Endothelial cell of umbilical vein (primary cell): ENCODE measurements around the gene ANO6. TPM values are rescaled to one million over a fixed set of nuclear protein-coding genes. Genes with fewer than 3 reads are reported as not detected.

ENCODE experiments used
- BruUV-seq: library from RNA; stranded (reverse); fragments of 400-500 nt; replicated peaks from 2 replicates; lab custom pipeline; 2021; lab: Mats Ljungman, UMichigan
- CTCF ChIA-PET: fragments of 300-600, 350-600 bp; sonication (Branson Sonifier 250); formaldehyde crosslinking; loops from one replicate; lab custom pipeline; 2021; ENCODE audit warnings: antibody characterized with exemption, inconsistent platforms; lab: Charles Lee
- POLR2A ChIA-PET: fragments of 300-600, 350-600 bp; sonication (Branson Sonifier 250); formaldehyde crosslinking; loops from one replicate; lab custom pipeline; 2021; ENCODE audit warnings: antibody characterized with exemption, inconsistent platforms; lab: Charles Lee
- DNase-seq: peaks from one replicate; pipeline ENCODE4 v3.0.0-alpha.2; 2011; ENCODE audit warnings: low read depth, low spot score
- FAIRE-seq: peaks from 2 replicates; lab custom pipeline; 2011; peaks lifted over from hg19 to GRCh38; lab: Jason Lieb, UNC
- H2AFZ ChIP-seq: 2 replicates; pipeline ENCODE4 v1.6.0; 2012; ENCODE audit warnings: low read depth, low read length, control low read depth, inconsistent platforms
- H3K27ac ChIP-seq: 2 replicates; pipeline ENCODE4 v1.5.1; 2011; ENCODE audit warnings: low read depth, mild to moderate bottlenecking, control low read depth, low read length, moderate library complexity; ENCODE audit not compliant: insufficient read depth
- H3K27me3 ChIP-seq, 2 experiments: 2 replicates each; pipeline versions ENCODE4 v1.6.0 to v1.6.1; 2011; ENCODE audit warnings: low read length in 2 of 2, mixed read lengths in 1 of 2; ENCODE audit not compliant: control insufficient read depth in 2 of 2, insufficient read depth in 2 of 2
- H3K36me3 ChIP-seq, 2 experiments: 2 replicates in 1 of 2; 3 replicates in 1 of 2; pipeline ENCODE4 v1.5.1; 2011; ENCODE audit warnings: low read length in 2 of 2, mild to moderate bottlenecking in 1 of 2, moderate library complexity in 1 of 2; ENCODE audit not compliant: control insufficient read depth in 2 of 2, insufficient read depth in 2 of 2; ENCODE audit errors: extremely low read depth in 1 of 2
- H3K4me1 ChIP-seq: 3 replicates; pipeline ENCODE4 v1.5.1; 2011; ENCODE audit warnings: mild to moderate bottlenecking, low read length; ENCODE audit not compliant: control insufficient read depth, insufficient read depth; ENCODE audit errors: extremely low read depth
- H3K4me2 ChIP-seq: 2 replicates; pipeline ENCODE4 v1.6.1; 2011; ENCODE audit warnings: low read length, control low read depth, mixed read lengths; ENCODE audit not compliant: insufficient read depth
- H3K4me3 ChIP-seq, 3 experiments: fragments of 200-600 bp in 1 of 3; sonication (generic), shearing (Covaris generic) in 1 of 3; replicated peaks in 1 of 3; 2 replicates each; pipeline ENCODE4 v1.5.1; 2011 to 2016; ENCODE audit warnings: control low read depth in 3 of 3, low read length in 3 of 3, mild to moderate bottlenecking in 2 of 3, inconsistent platforms in 1 of 3, low read depth in 1 of 3, moderate library complexity in 1 of 3; ENCODE audit not compliant: insufficient read depth in 1 of 3
- H3K79me2 ChIP-seq: 2 replicates; pipeline ENCODE4 v1.6.0; 2012; ENCODE audit warnings: low read length, inconsistent platforms; ENCODE audit not compliant: control insufficient read depth, insufficient read depth
- H3K9ac ChIP-seq: replicated peaks from 2 replicates; pipeline ENCODE3; 2011; ENCODE audit warnings: low read length, control low read depth; ENCODE audit not compliant: insufficient read depth; ENCODE audit errors: extremely low read depth
- H3K9me1 ChIP-seq: replicated peaks from 3 replicates; pipeline ENCODE4 v1.6.0; 2011; ENCODE audit warnings: mild to moderate bottlenecking, low read length; ENCODE audit not compliant: control insufficient read depth, insufficient read depth; ENCODE audit errors: extremely low read depth
- H3K9me3 ChIP-seq: replicated peaks from 2 replicates; pipeline ENCODE4 v1.5.1; 2012; ENCODE audit warnings: low read length, inconsistent platforms; ENCODE audit not compliant: control insufficient read depth, insufficient read depth
- H4K20me1 ChIP-seq: replicated peaks from 2 replicates; pipeline ENCODE3; 2011; ENCODE audit warnings: mild to moderate bottlenecking, low read length; ENCODE audit not compliant: control insufficient read depth, insufficient read depth; ENCODE audit errors: extremely low read depth
- FOS ChIP-seq: IDR thresholded peaks from 2 replicates; pipeline ENCODE4 v1.6.1; 2011; ENCODE audit warnings: mild to moderate bottlenecking, low read length, moderate library complexity, borderline replicate concordance; ENCODE audit not compliant: insufficient read depth
- GATA2 ChIP-seq: IDR thresholded peaks from 2 replicates; pipeline ENCODE4 v1.7.0; 2011; ENCODE audit warnings: low read depth, mild to moderate bottlenecking, moderate library complexity, mixed read lengths, low read length; ENCODE audit not compliant: insufficient read length, insufficient read depth
- JUN ChIP-seq: IDR thresholded peaks from 2 replicates; pipeline ENCODE4 v1.6.1; 2011; ENCODE audit warnings: borderline replicate concordance, low read depth; ENCODE audit not compliant: insufficient read length, insufficient read depth
- MYC ChIP-seq: IDR thresholded peaks from one replicate; pipeline ENCODE4 v1.6.1; 2011; ENCODE audit warnings: mild to moderate bottlenecking, low read depth, low read length
- dilution Hi-C: fragments of 300-500 bp; cut with MboI; formaldehyde crosslinking; loops from one replicate; pipeline ENCODE4 v1.15.0; 2019; ENCODE audit warnings: low sequenced_read_pairs; ENCODE audit not compliant: extremely low pct_ligation_motif_present
- intact Hi-C: fragments of 100-400 bp; cut with micrococcal nuclease; formaldehyde crosslinking; loops from one replicate; pipeline ENCODE4 v1.10.0; 2022
- polyA plus RNA-seq, 4 experiments: library from polyadenylated mRNA; depleted of rRNA in 3 of 4; stranded (reverse) in 3 of 4; unstranded in 1 of 4; fragments of >200 nt; gene quantifications; 2 replicates each; pipeline versions ENCODE4 v1.2.1 to v1.2.3, GENCODE V29; 2011 to 2012; ENCODE audit warnings: missing spikeins in 1 of 4
- total RNA-seq: library from RNA; stranded (reverse); gene quantifications from 2 replicates; pipeline ENCODE4 v1.2.3, GENCODE V29; 2021

Gene ANO6
- total and polyA plus RNA-seq, 2 donors (not counting 3 experiments of a cell fraction or from before 2014, with no cell fraction given): 21.3 to 67.6 TPM

DNA sequence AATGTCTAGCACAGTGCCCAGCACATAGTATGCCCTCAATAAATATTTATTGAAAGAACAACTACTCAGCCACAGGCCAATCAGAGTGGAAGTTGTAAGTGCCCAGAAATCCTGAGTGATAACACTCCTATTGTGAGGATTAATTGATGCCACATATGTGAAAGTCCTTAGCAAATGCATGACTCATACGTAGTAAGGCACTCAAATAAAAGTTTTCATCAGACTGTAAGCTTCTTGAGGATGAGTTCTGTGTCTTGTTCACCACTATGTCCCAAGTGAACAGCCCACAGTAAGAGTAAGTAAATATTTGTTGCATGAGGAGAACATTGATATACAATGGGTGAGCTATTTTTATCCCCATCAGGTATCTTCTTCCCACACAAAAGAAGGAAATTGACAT lies 24.7 kb upstream of the ANO6 start:
- TF ChIP-seq FOS (peak; percentile 60), GATA2 (no peak), JUN (peak; percentile 76)
- POLR2A ChIA-PET: no interaction called here

DNA sequence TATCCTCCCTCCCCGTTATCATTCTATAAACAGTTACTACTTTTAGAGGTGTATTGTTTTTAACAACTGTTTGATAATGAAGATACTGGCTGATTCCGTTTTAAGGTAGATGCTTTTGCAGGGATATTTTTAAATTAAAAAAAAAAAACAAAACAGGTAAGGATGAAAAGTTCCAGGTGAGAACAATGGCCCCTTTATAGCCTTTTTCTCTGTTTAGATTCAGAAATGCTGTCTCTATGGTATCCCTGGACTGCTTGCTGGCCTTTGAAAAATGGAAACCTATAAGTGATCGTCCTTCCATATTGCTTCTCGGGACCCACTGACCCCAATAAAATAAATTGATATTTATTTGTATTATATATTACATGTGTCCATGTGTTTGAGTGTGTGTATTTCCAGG lies 23.2 kb upstream of the ANO6 start:
- intact Hi-C loops (loop anchor here (1.0 to 2.0 kb wide), 3 partner anchors 24 to 76 kb away; partner anchors contain the start of gene ANO6), dilution Hi-C loops (no loop called here)
- no peaks in the 10 kb centered on the region for H3K27me3 ChIP-seq
- no TSS peak for BruUV-seq
- FAIRE-seq (peak; percentile 24), DNase-seq (no peak)
- CTCF ChIA-PET: interaction anchor here (1.0 to 4.0 kb wide), 3 partner anchors 23 to 812 kb away, joined by 3 to 13 read pairs (median 5); partner anchors contain the start of gene ANO6
- H3K4me2 ChIP-seq: peak overlapping the region; percentile 81
- H3K9me1 ChIP-seq: no peaks in the 10 kb centered on the region
- no peak overlapping the region for H3K9ac ChIP-seq
- H3K79me2 ChIP-seq: no peaks in the 10 kb centered on the region
- no peaks in the 10 kb centered on the region for H3K9me3 ChIP-seq
- no peak for TF ChIP-seq MYC
- TF ChIP-seq GATA2: peak; percentile 10
- POLR2A ChIA-PET: no interaction called here
- no peak overlapping the region for H2AFZ ChIP-seq
- H3K4me1 ChIP-seq: peaks cover 20% of the 10 kb centered on the region
- H4K20me1 ChIP-seq: no peaks in the 10 kb centered on the region
- H3K27ac ChIP-seq: no peak overlapping the region
- no peaks in the 10 kb centered on the region for H3K36me3 ChIP-seq
- no peak overlapping the region for H3K4me3 ChIP-seq

More for the DNA sequence above, 24.7 kb upstream of the ANO6 start:
- dilution Hi-C loops (no loop called here), intact Hi-C loops (no loop called here)
- no peak for FAIRE-seq
- Histone ChIP-seq H3K9me3 (no peaks in the 10 kb centered on the region), H3K27ac (no peak overlapping the region), H3K4me3 (no peak overlapping the region), H3K36me3 (no peaks in the 10 kb centered on the region), H3K4me1 (peaks cover 20% of the 10 kb centered on the region), H3K79me2 (no peaks in the 10 kb centered on the region), H3K9me1 (no peaks in the 10 kb centered on the region), H3K9ac (no peak overlapping the region), H3K4me2 (no peak overlapping the region), H4K20me1 (no peaks in the 10 kb centered on the region), H2AFZ (no peak overlapping the region), H3K27me3 (no peaks in the 10 kb centered on the region)
- CTCF ChIA-PET: interaction anchor here (0.5 to 4.0 kb wide), 7 partner anchors 9 to 197 kb away, joined by 3 to 13 read pairs (median 4); partner anchors contain the start of gene ANO6
- DNase-seq: peak; percentile 35
- no TSS peak for BruUV-seq
